ENCODE measurements around the gene BHLHE23.

- TF ChIP-seq CTCF (conservative IDR thresholded peaks at IDR 0.05 in 1 of 2, IDR thresholded peaks at IDR 0.05 in 1 of 2; ENCODE audit: low read depth in 1 of 2, low read length in 2 of 2): no peak
- TF ChIP-seq EZH2 (IDR thresholded peaks at IDR 0.05; ENCODE audit: low read length, missing control alignments): no peak
Measured at GRCh38 chr20:63024573-63025392, 18.0 kb upstream of the BHLHE23 start.
